Activated CD4-positive, CD25-positive, alpha-beta regulatory T cell treated with anti-CD3 and anti-CD28 coated beads, Interleukin-2, amount 50 U/mL, for 24 hours (primary cell): ENCODE data around the gene ACACB.

ENCODE experiments used
- ATAC-seq, 2 donors: fragments of 150-1000 bp; cut with Tn5 transposase; one replicate each; pipeline ENCODE4 v1.10.0; 2021; ENCODE audit warnings: mild to moderate bottlenecking in 1 of 2, moderate library complexity in 1 of 2

ACACB gene

DNA sequence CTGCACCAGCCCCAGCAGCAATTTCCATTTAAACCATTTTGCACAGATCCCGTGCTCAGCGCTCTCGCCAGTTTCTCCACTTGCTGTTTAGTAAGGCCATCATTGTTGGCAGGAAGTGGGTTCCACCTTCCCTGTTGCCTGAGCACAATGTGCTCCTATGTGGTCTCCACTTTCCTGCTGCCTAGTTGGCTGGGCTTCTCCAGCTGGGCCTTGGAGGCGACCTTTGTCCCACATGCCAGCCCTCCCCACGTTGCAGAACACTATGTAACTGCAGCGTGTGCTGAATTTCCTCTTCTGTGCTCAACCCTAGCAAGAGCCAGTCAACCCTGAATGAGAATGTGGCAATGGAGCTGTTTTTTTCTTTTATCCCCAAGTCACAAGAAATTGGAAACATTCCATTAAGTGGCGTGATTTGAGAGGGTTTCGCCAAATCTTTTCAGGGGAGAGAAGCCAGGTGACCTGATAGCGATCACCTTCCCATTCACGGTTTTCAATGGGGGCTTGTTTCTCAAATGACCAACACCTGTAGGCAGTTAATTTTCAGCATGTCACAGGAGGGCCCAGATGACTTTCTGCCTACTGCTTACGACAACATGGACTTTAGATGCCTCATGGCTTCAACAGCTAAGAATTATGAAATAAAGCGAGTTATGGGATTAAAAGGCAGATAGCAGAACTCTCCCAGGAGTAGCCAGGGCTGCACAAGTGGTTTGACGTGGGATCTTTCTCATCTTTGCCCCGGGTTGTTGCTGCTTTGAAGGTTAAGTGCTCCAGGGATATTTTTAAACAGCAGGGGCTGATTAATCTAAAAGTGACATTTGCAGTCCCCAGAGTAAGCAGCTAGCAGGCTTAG, at the start of gene ACACB:
TSS of gene ACACB (plus strand) at position 830 of the 853 bp plus-strand sequence. CDS start 22,819 bp downstream, outside the sequence.
- ATAC-seq, result no peak

- no peak for ATAC-seq
Measured at GRCh38 chr12:109069307-109070271, 46.8 kb upstream of the ACACB start.

DNA sequence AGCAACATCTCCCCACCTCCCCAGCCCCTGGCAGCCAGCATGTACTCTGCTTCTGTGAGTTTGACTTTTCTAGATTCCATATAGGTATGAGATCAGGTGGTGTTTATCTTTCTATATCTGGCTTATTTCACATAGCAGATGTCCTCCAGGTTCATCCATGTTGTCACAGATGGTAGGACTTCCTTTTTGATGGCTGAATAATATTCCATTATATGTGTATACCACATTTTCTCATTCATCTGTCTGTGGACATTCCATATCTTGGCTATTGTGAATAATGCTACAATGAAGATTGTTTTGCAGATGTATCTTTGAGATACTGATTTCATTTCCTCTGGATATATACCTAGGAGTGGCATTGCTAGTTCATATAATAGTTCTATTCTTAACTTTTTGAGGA, 41.5 kb upstream of the ACACB start:
- ATAC-seq, result no peak

DNA sequence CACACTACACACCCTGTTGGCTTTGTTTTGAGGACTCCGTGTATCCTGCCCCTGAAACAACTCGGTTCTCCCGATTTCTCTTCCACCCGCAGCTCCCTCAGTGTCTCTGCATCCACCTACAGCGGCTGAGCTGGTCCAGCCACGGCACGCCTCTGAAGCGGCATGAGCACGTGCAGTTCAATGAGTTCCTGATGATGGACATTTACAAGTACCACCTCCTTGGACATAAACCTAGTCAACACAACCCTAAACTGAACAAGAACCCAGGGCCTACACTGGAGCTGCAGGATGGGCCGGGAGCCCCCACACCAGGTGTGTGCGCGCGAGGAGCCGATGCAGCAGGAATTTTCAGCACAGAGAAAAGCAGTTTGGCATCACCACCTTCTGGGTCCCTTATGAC, 33.6 kb upstream of the ACACB start:
- no peak for ATAC-seq

GRCh38 chr12:109084425-109084824, 32.0 kb upstream of the ACACB start:
- ATAC-seq, result no peak

DNA sequence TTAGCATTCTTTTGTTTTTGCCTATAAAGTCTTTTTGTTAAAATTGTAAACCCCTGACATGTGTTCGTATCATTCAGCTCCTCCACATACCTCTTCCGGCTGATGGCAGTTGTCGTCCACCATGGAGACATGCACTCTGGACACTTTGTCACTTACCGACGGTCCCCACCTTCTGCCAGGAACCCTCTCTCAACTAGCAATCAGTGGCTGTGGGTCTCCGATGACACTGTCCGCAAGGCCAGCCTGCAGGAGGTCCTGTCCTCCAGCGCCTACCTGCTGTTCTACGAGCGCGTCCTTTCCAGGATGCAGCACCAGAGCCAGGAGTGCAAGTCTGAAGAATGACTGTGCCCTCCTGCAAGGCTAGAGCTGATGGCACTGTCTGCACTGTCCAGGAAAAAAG, 30.8 kb upstream of the ACACB start:
- no peak for ATAC-seq

GRCh38 chr12:109087250-109087649, 29.1 kb upstream of the ACACB start:
- ATAC-seq, result no peak

DNA sequence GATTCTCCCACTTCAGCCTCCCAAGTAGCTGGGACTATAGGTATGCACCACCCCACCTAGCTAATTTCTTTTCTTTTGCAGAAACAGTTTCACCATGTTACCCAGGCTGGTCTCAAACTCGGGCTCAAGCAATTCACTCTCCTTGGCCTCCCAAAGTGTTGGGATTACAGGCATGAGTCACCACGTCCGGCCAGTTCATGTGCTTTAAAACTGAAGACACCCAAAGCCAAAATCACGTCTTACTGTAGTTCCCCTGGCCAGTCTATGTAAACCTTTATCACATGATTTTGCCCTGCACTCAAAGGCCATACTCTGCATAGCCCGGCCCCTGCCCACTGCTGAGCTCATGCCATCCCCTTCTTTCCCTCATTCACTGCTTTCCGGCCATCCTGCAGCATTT, 27.6 kb upstream of the ACACB start:
- no peak for ATAC-seq

GRCh38 chr12:109089683-109090082, 26.7 kb upstream of the ACACB start:
- ATAC-seq, result no peak

GRCh38 chr12:109092497-109093021, 23.8 kb upstream of the ACACB start:
- ATAC-seq, result no peak

- peak; percentile 75 for ATAC-seq
Measured at GRCh38 chr12:109093022-109093918, 23.1 kb upstream of the ACACB start, which contains the start of gene ALKBH2. TSS of gene ALKBH2 (minus strand) at chr12:109093472. CDS start at chr12:109092786, 686 bp downstream.

GRCh38 chr12:109097140-109097434, 19.3 kb upstream of the ACACB start:
- no peak for ATAC-seq

DNA sequence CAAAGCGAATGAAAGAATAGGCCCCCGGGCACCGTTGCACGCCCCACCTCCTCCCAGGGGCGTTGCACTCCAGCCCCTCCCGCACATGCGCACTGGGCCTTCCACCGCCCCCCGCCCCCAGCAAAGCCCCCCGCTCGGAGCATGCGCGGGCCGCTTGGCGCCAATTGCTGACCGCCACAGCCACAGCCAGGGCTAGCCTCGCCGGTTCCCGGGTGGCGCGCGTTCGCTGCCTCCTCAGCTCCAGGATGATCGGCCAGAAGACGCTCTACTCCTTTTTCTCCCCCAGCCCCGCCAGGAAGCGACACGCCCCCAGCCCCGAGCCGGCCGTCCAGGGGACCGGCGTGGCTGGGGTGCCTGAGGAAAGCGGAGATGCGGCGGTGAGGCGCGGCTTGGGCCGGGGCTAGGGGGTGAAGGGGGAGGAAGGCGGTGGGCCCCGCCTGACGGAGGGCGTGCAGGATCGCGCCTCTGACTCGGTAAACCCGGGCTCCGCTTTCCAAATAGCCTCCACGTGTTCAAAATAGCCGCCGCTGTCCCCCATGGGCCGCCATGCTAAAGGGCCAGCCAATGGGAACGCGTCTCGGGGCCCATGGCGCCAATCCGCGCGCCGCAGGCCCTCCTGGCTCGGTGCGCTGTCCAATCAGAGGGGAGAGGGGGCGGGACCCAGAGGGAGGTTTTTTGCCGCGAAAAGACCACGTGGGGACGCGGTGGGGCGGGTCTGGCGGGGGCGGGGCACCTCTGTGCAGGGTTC, 18.8 kb upstream of the ACACB start, which contains the start of gene UNG:
TSS of gene UNG (plus strand) at position 163 of the 748 bp plus-strand sequence. CDS start at position 246, 83 bp downstream.
- ATAC-seq, result peak; percentile 93

GRCh38 chr12:109098183-109098604, 18.2 kb upstream of the ACACB start:
- peak; percentile 9 to 19 for ATAC-seq

GRCh38 chr12:109098651-109099050, 17.7 kb upstream of the ACACB start:
- ATAC-seq, result no peak

DNA sequence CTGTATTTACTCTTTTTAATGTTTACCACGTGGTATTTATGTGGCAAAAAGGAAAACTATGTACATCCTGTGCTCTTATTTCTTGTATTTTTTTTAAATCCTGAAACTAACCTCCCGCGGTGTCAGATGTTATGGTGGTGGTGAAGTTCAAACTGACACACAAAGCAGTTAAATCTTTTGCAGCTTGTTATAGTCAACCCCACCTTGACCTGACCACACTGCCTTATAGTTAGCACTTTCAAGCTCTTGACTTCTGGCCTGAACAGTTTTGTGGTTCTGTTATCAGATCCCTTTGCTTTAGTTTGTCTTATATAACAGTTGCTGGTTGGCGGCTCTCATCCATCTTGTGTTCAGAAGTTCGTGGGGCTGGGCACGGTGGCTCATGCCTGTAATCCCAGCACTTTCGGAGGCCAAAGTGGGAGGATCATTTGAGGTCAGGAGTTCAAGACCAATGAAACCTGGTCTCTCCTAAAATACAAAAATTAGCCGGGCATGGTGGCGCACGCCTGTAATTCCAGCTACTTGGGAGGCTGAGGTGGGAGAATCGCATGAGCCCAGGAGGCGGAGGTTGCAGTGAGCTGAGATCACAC, 16.9 kb upstream of the ACACB start:
- no peak for ATAC-seq

DNA sequence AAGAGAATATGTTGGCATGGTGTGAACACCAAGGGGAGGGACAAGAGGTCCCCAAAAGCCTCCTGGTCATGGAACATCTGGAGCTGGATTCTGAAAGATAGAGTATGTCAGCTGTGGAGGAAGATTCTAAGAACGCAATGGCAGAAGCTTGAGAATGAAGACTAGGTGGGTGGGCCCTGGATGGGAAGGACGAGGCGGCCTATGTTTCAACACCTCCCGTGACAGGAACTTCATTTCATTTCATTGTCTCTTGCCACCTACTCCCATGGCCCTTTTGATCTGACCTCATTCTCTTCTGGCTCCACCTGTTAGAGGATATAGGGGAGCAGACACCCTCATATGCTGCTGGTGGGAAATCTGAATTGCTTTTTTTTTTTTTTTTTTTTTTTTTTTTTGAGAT, 15.6 kb upstream of the ACACB start:
- no peak for ATAC-seq

- no peak for ATAC-seq
Measured at GRCh38 chr12:109102491-109102890, 13.9 kb upstream of the ACACB start.

- no peak for ATAC-seq
Measured at GRCh38 chr12:109105176-109105575, 11.2 kb upstream of the ACACB start.

GRCh38 chr12:109109746-109110350, 6.5 kb upstream of the ACACB start:
- no peak for ATAC-seq
